HepG2 (cell line): ENCODE results near the gene RPL5. TPM values are rescaled to one million over a fixed set of nuclear protein-coding genes. Genes with fewer than 3 reads are reported as not detected.

ENCODE experiments used
- ATAC-seq: fragments of 200-7000 bp; cut with Tn5 transposase; 3 replicates; pipeline ENCODE4 v1.9.1; 2020; ENCODE audit warnings: mild to moderate bottlenecking, moderate library complexity
- BruUV-seq: library from RNA; stranded (reverse); fragments of 400-500 nt; replicated peaks from 2 replicates; lab custom pipeline; 2021; lab: Mats Ljungman, UMichigan
- CTCF ChIA-PET: fragments of 300-600 bp; formaldehyde crosslinking; extraction: SDS; loops from one replicate; lab custom pipeline; 2021; ENCODE audit warnings: low total read pairs, inconsistent platforms, low intra/inter-chr PET ratio; lab: Yijun Ruan, JAX
- POLR2A ChIA-PET: fragments of 350-600 bp; sonication (Branson Sonifier 250); formaldehyde crosslinking; loops from one replicate; lab custom pipeline; 2020; ENCODE audit warnings: antibody characterized with exemption, inconsistent platforms; lab: Yijun Ruan, JAX
- DNase-seq: peaks from one replicate; pipeline ENCODE4 v3.0.0-alpha.2; 2015; ENCODE audit warnings: low spot score
- FAIRE-seq: peaks from 3 replicates; lab custom pipeline; 2011; peaks lifted over from hg19 to GRCh38; lab: Jason Lieb, UNC
- H2AFZ ChIP-seq: one replicate; pipeline ENCODE4 v1.6.1; 2011; ENCODE audit warnings: low read length, inconsistent platforms
- H3K27ac ChIP-seq: fragments of 300-600 bp; 3 replicates; pipeline ENCODE4 v1.8.0; 2011; ENCODE audit warnings: mixed run types, mild to moderate bottlenecking, mixed read lengths, low read length, inconsistent platforms; ENCODE audit not compliant: insufficient read depth; ENCODE audit errors: extremely low read length
- H3K27me3 ChIP-seq, 2 experiments: fragments of 200-600 bp in 1 of 2; 2 replicates in 1 of 2; 3 replicates in 1 of 2; pipeline versions ENCODE4 v1.6.0 to v1.8.0; 2011; ENCODE audit warnings: low read length in 2 of 2, mild to moderate bottlenecking in 2 of 2, moderate library complexity in 2 of 2, inconsistent platforms in 1 of 2; ENCODE audit not compliant: insufficient read depth in 2 of 2, control insufficient read depth in 1 of 2
- H3K36me3 ChIP-seq, 2 experiments: fragments of 200-600 bp in 1 of 2; replicated peaks in 1 of 2; 2 replicates in 1 of 2; 3 replicates in 1 of 2; pipeline versions ENCODE4 v1.5.1 to v1.8.0; 2011; ENCODE audit warnings: low read length in 2 of 2, inconsistent platforms in 1 of 2; ENCODE audit not compliant: insufficient read depth in 2 of 2, control insufficient read depth in 1 of 2
- H3K4me1 ChIP-seq: 2 replicates; pipeline ENCODE4 v1.5.1; 2012; ENCODE audit warnings: low read length, inconsistent platforms; ENCODE audit not compliant: insufficient read depth
- H3K4me2 ChIP-seq: 2 replicates; pipeline ENCODE4 v1.6.0; 2011; ENCODE audit warnings: low read depth, low read length, inconsistent platforms
- H3K4me3 ChIP-seq, 3 experiments: fragments of 200-600 bp in 1 of 3; sonication (generic), shearing (Covaris generic) in 1 of 3; replicated peaks in 1 of 3; 2 replicates each; pipeline ENCODE4 v1.5.1; 2011 to 2016; ENCODE audit warnings: low read length in 3 of 3, inconsistent platforms in 2 of 3, low read depth in 2 of 3, mild to moderate bottlenecking in 2 of 3, control low read depth in 1 of 3, mixed read lengths in 1 of 3; ENCODE audit not compliant: insufficient read depth in 1 of 3
- H3K79me2 ChIP-seq: one replicate; pipeline ENCODE4 v1.6.1; 2011; ENCODE audit warnings: low read length, inconsistent platforms; ENCODE audit not compliant: insufficient read depth
- H3K9ac ChIP-seq: 2 replicates; pipeline ENCODE4 v1.6.0; 2011; ENCODE audit warnings: mild to moderate bottlenecking, low read depth, low read length, inconsistent platforms; ENCODE audit not compliant: insufficient read depth
- H3K9me3 ChIP-seq: 2 replicates; pipeline ENCODE4 v1.5.1; 2012; ENCODE audit warnings: mild to moderate bottlenecking, low read length
- H4K20me1 ChIP-seq: 2 replicates; pipeline ENCODE4 v1.6.0; 2011; ENCODE audit warnings: inconsistent platforms, mild to moderate bottlenecking, low read length, moderate library complexity; ENCODE audit not compliant: insufficient read depth
- BCL6 ChIP-seq: IDR thresholded peaks from 2 replicates; pipeline ENCODE4 v1.6.1; 2016; ENCODE audit warnings: missing genetic modification reagents, missing compliant biosample characterization
- ESRRA ChIP-seq: sonication (generic); formaldehyde crosslinking; IDR thresholded peaks from 2 replicates; pipeline ENCODE4 v1.5.1; 2020; ENCODE audit warnings: mild to moderate bottlenecking, low read depth, missing genetic modification reagents
- NFYC ChIP-seq: IDR thresholded peaks from 2 replicates; pipeline ENCODE4 v1.6.1; 2016; ENCODE audit warnings: missing genetic modification reagents, missing compliant biosample characterization
- ZBTB1 ChIP-seq: sonication (generic); formaldehyde crosslinking; IDR thresholded peaks from 2 replicates; pipeline ENCODE4 v1.4.0; 2020; ENCODE audit warnings: missing genetic modification reagents, borderline replicate concordance
- ZHX2 ChIP-seq, 2 experiments: sonication (generic) in 1 of 2; formaldehyde crosslinking in 1 of 2; IDR thresholded peaks; 2 replicates each; pipeline versions ENCODE4 v1.6.1 to v1.9.0; 2014 to 2022; ENCODE audit warnings: antibody characterized with exemption in 1 of 2, borderline replicate concordance in 1 of 2, inconsistent platforms in 1 of 2, low read depth in 1 of 2, missing genetic modification reagents in 1 of 2
- ZNF281 ChIP-seq: sonication (generic); formaldehyde crosslinking; IDR thresholded peaks from 2 replicates; pipeline ENCODE4 v1.4.0; 2020; ENCODE audit warnings: missing genetic modification reagents, borderline replicate concordance
- ZNF616 ChIP-seq: sonication (generic); formaldehyde crosslinking; IDR thresholded peaks from 2 replicates; pipeline ENCODE4 v1.5.0; 2020; ENCODE audit warnings: low read depth, mild to moderate bottlenecking, missing genetic modification reagents
- WGBS: methylation state at CpG from one replicate; pipeline ENCODE4 v1.1.6; 2017; ENCODE audit warnings: low lambda C conversion rate; 5-methylcytosine and 5-hydroxymethylcytosine counted together
- in situ Hi-C: cut with HindIII; loops from 2 replicates; pipeline ENCODE4 v1.10.0; 2017; ENCODE audit warnings: low pct_unique_long_range_greater_than_20kb; ENCODE audit not compliant: extremely low pct_ligation_motif_present
- intact Hi-C: fragments of 100-400 bp; cut with micrococcal nuclease; formaldehyde crosslinking; loops from one replicate; pipeline ENCODE4 v1.10.0; 2022; ENCODE audit not compliant: unreplicated experiment
- polyA plus RNA-seq, 8 experiments: library from polyadenylated mRNA; depleted of rRNA in 3 of 8; stranded (reverse) in 7 of 8; unstranded in 1 of 8; fragments of >200 nt; fragmentation: Illumina TruSeq in 4 of 8; extraction: Trizol in 4 of 8; gene quantifications; 2 replicates each; pipeline versions ENCODE4 v1.2.1 to v1.2.3, GENCODE V29; 2011 to 2016; ENCODE audit warnings: low read depth in 4 of 8, missing spikeins in 1 of 8, mixed read lengths in 1 of 8; ENCODE audit not compliant: insufficient read depth in 1 of 8
- total RNA-seq, 5 experiments: library from RNA; depleted of rRNA; stranded (reverse); fragments of >200 nt; fragmentation: Illumina TruSeq; extraction: Trizol; gene quantifications; 2 replicates each; pipeline ENCODE4 v1.2.3, GENCODE V29; 2016; ENCODE audit warnings: low read depth in 1 of 5

Gene RPL5
- total and polyA plus RNA-seq, 2 of the 13 experiments (the other 11 are each of a cell fraction or from before 2014, with no cell fraction given): 2,304 to 2,520 TPM

GRCh38 chr1:92870591-92870990 lies 38.8 kb downstream of the RPL5 start:
- Histone ChIP-seq H3K36me3 (no peaks in the 10 kb centered on the region), H3K9me3 (no peaks in the 10 kb centered on the region), H3K4me2 (no peak overlapping the region), H2AFZ (no peak overlapping the region), H3K4me1 (peaks cover 9% of the 10 kb centered on the region), H3K27ac (no peak overlapping the region), H3K79me2 (no peaks in the 10 kb centered on the region), H3K4me3 (no peak overlapping the region), H3K27me3 (no peaks in the 10 kb centered on the region), H4K20me1 (no peaks in the 10 kb centered on the region), H3K9ac (no peak overlapping the region)
- in situ Hi-C loops: no loop called here
- BruUV-seq: no TSS peak
- peak; percentile 51 for ATAC-seq
- POLR2A ChIA-PET: interaction anchor here (0.6 kb wide), 1 partner anchor 32 kb away, joined by 3 read pairs; no protein-coding TSS in a partner anchor
- TF ChIP-seq ESRRA (CRISPR knock-in tag) (peak; percentile 63; the same call in 1 of the 2 replicates), ZBTB1 (CRISPR knock-in tag) (no peak)
- CTCF ChIA-PET: no interaction called here
- DNase-seq: no peak
- WGBS: 83% methylated on average over 1 of the region's 2 CpGs
- FAIRE-seq: no peak
- intact Hi-C loops: no loop called here

- no peak for DNase-seq
- no peaks in the 10 kb centered on the region for H3K36me3 ChIP-seq
- H3K4me1 ChIP-seq: peaks cover 9% of the 10 kb centered on the region
- ChIA-PET POLR2A (no interaction called here), CTCF (no interaction called here)
- H4K20me1 ChIP-seq: no peaks in the 10 kb centered on the region
- no peak overlapping the region for H3K27ac ChIP-seq
- H2AFZ ChIP-seq: no peak overlapping the region
- no peak for ATAC-seq
- FAIRE-seq: no peak
- intact Hi-C loops: no loop called here
- H3K79me2 ChIP-seq: no peaks in the 10 kb centered on the region
- H3K9me3 ChIP-seq: no peaks in the 10 kb centered on the region
- H3K9ac ChIP-seq: no peak overlapping the region
- H3K4me3 ChIP-seq: no peak overlapping the region
- 100% methylated on average over 2 of the region's 2 CpGs for WGBS
- in situ Hi-C loops: no loop called here
- H3K4me2 ChIP-seq: no peak overlapping the region
- no TSS peak for BruUV-seq
- no peaks in the 10 kb centered on the region for H3K27me3 ChIP-seq
- TF ChIP-seq ZHX2 (IDR thresholded peaks at IDR 0.05; ENCODE audit: low read depth) (no peak), ZHX2 (CRISPR knock-in tag; IDR thresholded peaks at IDR 0.05; ENCODE audit: borderline replicate concordance) (no peak), NFYC (no peak), ZNF281 (CRISPR knock-in tag) (no peak), BCL6 (no peak), ZNF616 (CRISPR knock-in tag) (no peak)
Observed at GRCh38 chr1:92872719-92873118, 40.9 kb downstream of the RPL5 start.
